H9 (cell line): ENCODE results near the gene TPBGL. TPM values are rescaled to one million over a fixed set of nuclear protein-coding genes. Genes with fewer than 3 reads are reported as not detected.

Experiments used
- DNase-seq: peaks from one replicate; pipeline ENCODE4 v3.0.0-alpha.2; 2017
- H2AFZ ChIP-seq: one replicate; pipeline ENCODE4 v1.6.1; 2013; ENCODE audit warnings: mild to moderate bottlenecking, low read length, control low read depth, moderate library complexity
- H2AK5ac ChIP-seq: 2 replicates; pipeline ENCODE4 v1.6.1; 2013; ENCODE audit warnings: low read length, control low read depth, mixed read lengths; ENCODE audit not compliant: insufficient read length
- H2BK120ac ChIP-seq: one replicate; pipeline ENCODE4 v1.6.1; 2013; ENCODE audit warnings: low read depth, mild to moderate bottlenecking, low read length, control low read depth, inconsistent platforms; ENCODE audit not compliant: poor library complexity, severe bottlenecking
- H2BK12ac ChIP-seq: 2 replicates; pipeline ENCODE4 v1.6.1; 2013; ENCODE audit warnings: low read length, control low read depth, mixed read lengths, low read depth; ENCODE audit not compliant: insufficient read length
- H2BK15ac ChIP-seq: 2 replicates; pipeline ENCODE4 v1.6.1; 2013; ENCODE audit warnings: low read depth, low read length, control low read depth
- H2BK20ac ChIP-seq: one replicate; pipeline ENCODE4 v1.6.1; 2013; ENCODE audit warnings: low read depth, mild to moderate bottlenecking, low read length, control low read depth, inconsistent platforms; ENCODE audit not compliant: poor library complexity, severe bottlenecking
- H2BK5ac ChIP-seq: 2 replicates; pipeline ENCODE4 v1.6.1; 2013; ENCODE audit warnings: low read length, control low read depth, mixed read lengths; ENCODE audit not compliant: insufficient read length
- H3K14ac ChIP-seq: 2 replicates; pipeline ENCODE4 v1.6.1; 2013; ENCODE audit warnings: low read length, control low read depth; ENCODE audit not compliant: insufficient read depth
- H3K18ac ChIP-seq: 2 replicates; pipeline ENCODE4 v1.6.1; 2013; ENCODE audit warnings: low read depth, mild to moderate bottlenecking, mixed read lengths, low read length, control low read depth; ENCODE audit not compliant: insufficient read length
- H3K23ac ChIP-seq: 2 replicates; pipeline ENCODE4 v1.6.1; 2013; ENCODE audit warnings: low read length, control low read depth, mixed read lengths, low read depth; ENCODE audit not compliant: insufficient read length
- H3K23me2 ChIP-seq: 2 replicates; pipeline ENCODE4 v1.6.1; 2013; ENCODE audit warnings: low read depth, mild to moderate bottlenecking, mixed read lengths, low read length, control low read depth; ENCODE audit not compliant: insufficient read length, poor library complexity, severe bottlenecking
- H3K27ac ChIP-seq: 2 replicates; pipeline ENCODE4 v1.5.1; 2013; ENCODE audit warnings: low read length, control low read depth, mixed read lengths, low read depth; ENCODE audit not compliant: insufficient read length
- H3K27me3 ChIP-seq: 2 replicates; pipeline ENCODE4 v1.6.1; 2013; ENCODE audit warnings: low read length, control low read depth, inconsistent platforms; ENCODE audit not compliant: insufficient read depth
- H3K4ac ChIP-seq: 2 replicates; pipeline ENCODE4 v1.6.1; 2013; ENCODE audit warnings: low read depth, mild to moderate bottlenecking, control low read depth, inconsistent platforms, low read length, moderate library complexity
- H3K4me1 ChIP-seq: 2 replicates; pipeline ENCODE4 v1.6.1; 2013; ENCODE audit warnings: low read length, control low read depth, inconsistent platforms; ENCODE audit not compliant: insufficient read depth
- H3K4me2 ChIP-seq: 2 replicates; pipeline ENCODE4 v1.6.1; 2013; ENCODE audit warnings: low read length, control low read depth, mixed read lengths; ENCODE audit not compliant: insufficient read length, insufficient read depth
- H3K56ac ChIP-seq: 2 replicates; pipeline ENCODE4 v1.6.1; 2013; ENCODE audit warnings: low read depth, mild to moderate bottlenecking, mixed read lengths, low read length, control low read depth; ENCODE audit not compliant: insufficient read length
- H3K79me1 ChIP-seq: 2 replicates; pipeline ENCODE4 v1.6.1; 2013; ENCODE audit warnings: low read depth, mild to moderate bottlenecking, moderate library complexity, low read length, control low read depth, inconsistent platforms; ENCODE audit not compliant: insufficient read depth, poor library complexity, severe bottlenecking
- H3K79me2 ChIP-seq: 2 replicates; pipeline ENCODE4 v1.6.1; 2013; ENCODE audit warnings: low read length, control low read depth, inconsistent platforms; ENCODE audit not compliant: insufficient read depth
- H3K9ac ChIP-seq: 2 replicates; pipeline ENCODE4 v1.6.1; 2013; ENCODE audit warnings: low read length, control low read depth, mixed read lengths; ENCODE audit not compliant: insufficient read length; ENCODE audit errors: extremely low read depth
- H3K9me3 ChIP-seq: one replicate; pipeline ENCODE4 v1.6.1; 2013; ENCODE audit warnings: low read depth, low read length, inconsistent platforms; ENCODE audit not compliant: control insufficient read depth
- H3T11ph ChIP-seq: one replicate; pipeline ENCODE4 v1.6.1; 2013; ENCODE audit warnings: mild to moderate bottlenecking, low read length, control low read depth, inconsistent platforms
- H4K20me1 ChIP-seq: one replicate; pipeline ENCODE4 v1.6.1; 2013; ENCODE audit not compliant: control insufficient read depth, insufficient read length, insufficient read depth
- H4K5ac ChIP-seq: 2 replicates; pipeline ENCODE4 v1.6.1; 2013; ENCODE audit warnings: low read depth, mild to moderate bottlenecking, mixed read lengths, low read length, control low read depth; ENCODE audit not compliant: insufficient read length
- H4K8ac ChIP-seq: replicated peaks from 2 replicates; pipeline ENCODE4 v1.6.1; 2013; ENCODE audit warnings: low read length, control low read depth, mixed read lengths, low read depth; ENCODE audit not compliant: insufficient read length
- H4K91ac ChIP-seq: 2 replicates; pipeline ENCODE4 v1.6.1; 2013; ENCODE audit warnings: low read depth, mild to moderate bottlenecking, moderate library complexity, mixed read lengths, low read length, control low read depth; ENCODE audit not compliant: insufficient read length
- H3K27ac Mint-ChIP-seq, 3 experiments: 2 replicates in 2 of 3; 3 replicates in 1 of 3; pipeline ENCODE4 v1.8.0; 2020 to 2021; ENCODE audit warnings: mixed read lengths in 3 of 3, mild to moderate bottlenecking in 1 of 3, moderate library complexity in 1 of 3
- H3K27me3 Mint-ChIP-seq: 2 replicates; pipeline ENCODE4 v1.8.0; 2021; ENCODE audit warnings: low read depth, mild to moderate bottlenecking, moderate library complexity, mixed read lengths
- H3K36me3 Mint-ChIP-seq, 3 experiments: 2 replicates in 2 of 3; 3 replicates in 1 of 3; pipeline ENCODE4 v1.8.0; 2020 to 2021; ENCODE audit warnings: low read depth in 3 of 3, mixed read lengths in 3 of 3; ENCODE audit not compliant: insufficient read depth in 1 of 3
- H3K4me1 Mint-ChIP-seq, 2 experiments: 2 replicates each; pipeline ENCODE4 v1.8.0; 2020; ENCODE audit warnings: mixed read lengths in 2 of 2
- H3K4me3 Mint-ChIP-seq, 2 experiments: 2 replicates in 1 of 2; 3 replicates in 1 of 2; pipeline ENCODE4 v1.8.0; 2020 to 2021; ENCODE audit warnings: mild to moderate bottlenecking in 2 of 2, mixed read lengths in 2 of 2, moderate library complexity in 1 of 2
- H3K9me3 Mint-ChIP-seq, 2 experiments: 2 replicates in 1 of 2; 3 replicates in 1 of 2; pipeline ENCODE4 v1.8.0; 2020; ENCODE audit warnings: mild to moderate bottlenecking in 2 of 2, mixed read lengths in 2 of 2, moderate library complexity in 1 of 2
- WGBS: extraction: QIAGEN DNeasy Blood & Tissue Kit; methylation state at CpG from one replicate; pipeline ENCODE4 v1.1.7; 2013; ENCODE audit warnings: missing lambda C conversion rate, low lambda C conversion rate, mixed read lengths; ENCODE audit not compliant: insufficient read length; ENCODE audit errors: extremely low coverage; 5-methylcytosine and 5-hydroxymethylcytosine counted together
- total RNA-seq: library from RNA; stranded (reverse); gene quantifications from 2 replicates; pipeline ENCODE4 v1.2.1, GENCODE V29; 2021
- TF ChIP-seq, protein P1 (sequence below): fragments of 200-600 bp; sonication (generic); conservative IDR thresholded peaks from 3 replicates; pipeline ENCODE4 v1.8.0; 2021; ENCODE audit warnings: antibody characterized with exemption, mild to moderate bottlenecking

Gene TPBGL
- total RNA-seq, 1 experiment from 2014 or later, result 0.61 TPM

DNA sequence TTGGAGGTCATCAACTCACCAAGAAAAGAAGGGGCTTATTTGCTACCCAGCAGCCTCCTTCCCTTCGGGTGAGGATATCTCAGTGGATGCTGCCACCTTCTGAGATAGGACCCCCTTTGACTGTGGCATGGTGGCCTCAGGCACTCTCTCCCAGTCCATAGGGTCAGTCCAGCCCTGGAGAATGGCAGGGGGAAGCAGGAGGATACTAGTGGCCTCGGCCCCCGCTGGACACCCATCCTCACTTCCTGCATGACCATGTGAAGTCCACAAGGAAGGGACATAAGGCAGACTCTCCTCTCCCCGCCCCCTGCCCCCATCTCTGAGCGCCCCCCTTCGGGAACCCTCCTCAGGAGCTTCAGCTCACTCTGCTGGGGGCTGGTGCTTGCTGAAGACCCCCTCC, 24.4 kb downstream of the TPBGL start:
- H2BK12ac ChIP-seq, result no peak overlapping the region
- no peak overlapping the region for H2BK120ac ChIP-seq
- no peak overlapping the region for H3K56ac ChIP-seq
- no peak overlapping the region for H3K27ac ChIP-seq
- no peak overlapping the region for H3K4ac ChIP-seq
- H3K27me3 Mint-ChIP-seq, result peaks cover 2% of the 10 kb centered on the region
- no peak overlapping the region for H3K27ac Mint-ChIP-seq
- no peaks in the 10 kb centered on the region for H3K79me1 ChIP-seq
- no peak overlapping the region for H3K9ac ChIP-seq
- no peak overlapping the region; the same call in 1 of the 2 replicates for H3K14ac ChIP-seq
- no peaks in the 10 kb centered on the region for H3K9me3 Mint-ChIP-seq
- no peaks in the 10 kb centered on the region for H3K27me3 ChIP-seq
- H3K4me3 Mint-ChIP-seq, result no peak overlapping the region
- H4K5ac ChIP-seq, result no peak overlapping the region
- TF ChIP-seq, protein P1, sequence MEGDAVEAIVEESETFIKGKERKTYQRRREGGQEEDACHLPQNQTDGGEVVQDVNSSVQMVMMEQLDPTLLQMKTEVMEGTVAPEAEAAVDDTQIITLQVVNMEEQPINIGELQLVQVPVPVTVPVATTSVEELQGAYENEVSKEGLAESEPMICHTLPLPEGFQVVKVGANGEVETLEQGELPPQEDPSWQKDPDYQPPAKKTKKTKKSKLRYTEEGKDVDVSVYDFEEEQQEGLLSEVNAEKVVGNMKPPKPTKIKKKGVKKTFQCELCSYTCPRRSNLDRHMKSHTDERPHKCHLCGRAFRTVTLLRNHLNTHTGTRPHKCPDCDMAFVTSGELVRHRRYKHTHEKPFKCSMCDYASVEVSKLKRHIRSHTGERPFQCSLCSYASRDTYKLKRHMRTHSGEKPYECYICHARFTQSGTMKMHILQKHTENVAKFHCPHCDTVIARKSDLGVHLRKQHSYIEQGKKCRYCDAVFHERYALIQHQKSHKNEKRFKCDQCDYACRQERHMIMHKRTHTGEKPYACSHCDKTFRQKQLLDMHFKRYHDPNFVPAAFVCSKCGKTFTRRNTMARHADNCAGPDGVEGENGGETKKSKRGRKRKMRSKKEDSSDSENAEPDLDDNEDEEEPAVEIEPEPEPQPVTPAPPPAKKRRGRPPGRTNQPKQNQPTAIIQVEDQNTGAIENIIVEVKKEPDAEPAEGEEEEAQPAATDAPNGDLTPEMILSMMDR, result no peak
- H3K4me1 ChIP-seq, result peaks cover 2% of the 10 kb centered on the region; the same call in 1 of the 2 replicates
- H4K20me1 ChIP-seq, result no peaks in the 10 kb centered on the region
- no peak overlapping the region for H2BK5ac ChIP-seq
- no peak overlapping the region for H3K18ac ChIP-seq
- H2BK15ac ChIP-seq, result no peak overlapping the region
- peaks cover 4% of the 10 kb centered on the region for H3K23me2 ChIP-seq
- DNase-seq, result no peak
- H3K9me3 ChIP-seq, result no peaks in the 10 kb centered on the region
- H4K91ac ChIP-seq, result no peak overlapping the region
- H2AFZ ChIP-seq, result no peak overlapping the region
- WGBS, result no CpG with 5 or more reads among the region's 6 CpGs
- no peak overlapping the region for H3T11ph ChIP-seq
- H2AK5ac ChIP-seq, result no peak overlapping the region
- H4K8ac ChIP-seq, result no peak overlapping the region
- H3K36me3 Mint-ChIP-seq, result peaks cover 0 to 3% (median 0%) of the 10 kb centered on the region in 3 experiments; a peak in 1 of 7 replicates
- no peak overlapping the region for H3K23ac ChIP-seq
- H3K4me2 ChIP-seq, result no peak overlapping the region
- H2BK20ac ChIP-seq, result no peak overlapping the region
- H3K4me1 Mint-ChIP-seq, result peaks cover 4 to 6% of the 10 kb centered on the region in 2 experiments
- H3K79me2 ChIP-seq, result no peaks in the 10 kb centered on the region
